Stomach (tissue), 9 donors: ENCODE data around the gene MAEA. TPM values are rescaled to one million over a fixed set of nuclear protein-coding genes. Genes with fewer than 3 reads are reported as not detected.

Experiments
- DNase-seq, 2 donors: peaks; one replicate each; pipeline versions ENCODE4 v3.0.0 to v3.0.0-alpha.2; 2013 to 2019
- H3K27ac ChIP-seq, 5 donors: fragments of 200-600 bp in 4 of 5; sonication (generic) in 4 of 5; one replicate each; pipeline ENCODE4 v1.5.1; 2013 to 2019; ENCODE audit warnings: mild to moderate bottlenecking in 1 of 5, moderate library complexity in 1 of 5
- H3K27me3 ChIP-seq, 3 donors: fragments of 200-600 bp; sonication (generic); one replicate each; pipeline ENCODE4 v1.5.1; 2017 to 2019; ENCODE audit warnings: mixed run types in 1 of 3
- H3K36me3 ChIP-seq, 4 donors: fragments of 200-600 bp; sonication (generic); 1 replicate in 3 of 4; 2 replicates in 1 of 4; pipeline ENCODE4 v1.5.1; 2016 to 2019
- H3K4me1 ChIP-seq, 4 donors: fragments of 200-600 bp; sonication (generic); one replicate each; pipeline ENCODE4 v1.5.1; 2016 to 2019
- H3K4me3 ChIP-seq, 4 donors: fragments of 200-600 bp; sonication (generic) in 3 of 4; one replicate each; pipeline ENCODE4 v1.5.1; 2016 to 2019; ENCODE audit warnings: mild to moderate bottlenecking in 1 of 4
- H3K9me3 ChIP-seq, 4 donors: fragments of 200-600 bp; sonication (generic); one replicate each; pipeline ENCODE4 v1.5.1; 2016 to 2019
- EP300 ChIP-seq: sonication (generic); formaldehyde crosslinking; IDR thresholded peaks from one replicate; pipeline ENCODE4 v1.6.1; 2017; ENCODE audit warnings: antibody characterized with exemption
- POLR2A ChIP-seq, 4 donors: fragments of 450-650 bp; IDR thresholded peaks; one replicate each; pipeline ENCODE4 v1.6.1; 2016; ENCODE audit warnings: antibody characterized with exemption in 4 of 4, control low read depth in 2 of 4, mild to moderate bottlenecking in 1 of 4, moderate library complexity in 1 of 4
- POLR2AphosphoS5 ChIP-seq, 3 donors: sonication (generic); formaldehyde crosslinking; IDR thresholded peaks; one replicate each; pipeline ENCODE4 v1.6.1; 2016; ENCODE audit warnings: antibody characterized with exemption in 3 of 3
- WGBS, 5 donors: extraction: QIAGEN DNeasy Blood & Tissue Kit in 3 of 5; methylation state at CpG; one replicate each; pipeline versions ENCODE4 v1.1.5 to v1.1.7; 2013 to 2018; 5-methylcytosine and 5-hydroxymethylcytosine counted together
- intact Hi-C: fragments of 100-400 bp; cut with DNase I; formaldehyde crosslinking; loops from one replicate; pipeline ENCODE4 v1.15.1; 2023; ENCODE audit warnings: low total_unique reads
- polyA plus RNA-seq, 3 donors: library from polyadenylated mRNA; stranded (reverse); fragments of 200-250 nt; gene quantifications; one replicate each; pipeline ENCODE4 v1.2.3, GENCODE V29; 2013
- total RNA-seq, 5 donors: library from RNA; depleted of rRNA; stranded (reverse); fragments of >200 nt; gene quantifications; one replicate each; pipeline versions ENCODE4 v1.1.0 to v1.2.3, GENCODE V29; 2014 to 2016
- TF ChIP-seq, protein P1 (sequence below), 7 experiments: fragments of 450-650 bp in 4 of 7; fragments of 200-600 bp in 3 of 7; sonication (generic) in 3 of 7; IDR thresholded peaks; one replicate each; pipeline ENCODE4 v1.5.1; 2016 to 2019; ENCODE audit warnings: antibody characterized with exemption in 7 of 7, control low read depth in 2 of 7, mild to moderate bottlenecking in 1 of 7
- donor health status: healthy with polysubstance abuse.
- donor health status: Bipolar disorder and iron deficiency.
- donor health status: healthy.

The MAEA gene
- total and polyA plus RNA-seq, 8 donors: 34.0 to 295 (median 63.0) TPM

GRCh38 chr4:1251773-1252066 is 38.0 kb upstream of the MAEA start:
- H3K27me3 ChIP-seq: no peaks in the 10 kb centered on the region
- TF ChIP-seq, protein P1, sequence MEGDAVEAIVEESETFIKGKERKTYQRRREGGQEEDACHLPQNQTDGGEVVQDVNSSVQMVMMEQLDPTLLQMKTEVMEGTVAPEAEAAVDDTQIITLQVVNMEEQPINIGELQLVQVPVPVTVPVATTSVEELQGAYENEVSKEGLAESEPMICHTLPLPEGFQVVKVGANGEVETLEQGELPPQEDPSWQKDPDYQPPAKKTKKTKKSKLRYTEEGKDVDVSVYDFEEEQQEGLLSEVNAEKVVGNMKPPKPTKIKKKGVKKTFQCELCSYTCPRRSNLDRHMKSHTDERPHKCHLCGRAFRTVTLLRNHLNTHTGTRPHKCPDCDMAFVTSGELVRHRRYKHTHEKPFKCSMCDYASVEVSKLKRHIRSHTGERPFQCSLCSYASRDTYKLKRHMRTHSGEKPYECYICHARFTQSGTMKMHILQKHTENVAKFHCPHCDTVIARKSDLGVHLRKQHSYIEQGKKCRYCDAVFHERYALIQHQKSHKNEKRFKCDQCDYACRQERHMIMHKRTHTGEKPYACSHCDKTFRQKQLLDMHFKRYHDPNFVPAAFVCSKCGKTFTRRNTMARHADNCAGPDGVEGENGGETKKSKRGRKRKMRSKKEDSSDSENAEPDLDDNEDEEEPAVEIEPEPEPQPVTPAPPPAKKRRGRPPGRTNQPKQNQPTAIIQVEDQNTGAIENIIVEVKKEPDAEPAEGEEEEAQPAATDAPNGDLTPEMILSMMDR (IDR thresholded peaks at IDR 0.05): no peak
- TF ChIP-seq POLR2AphosphoS5 (IDR thresholded peaks at IDR 0.05) (no peak), EP300 (no peak), POLR2A (IDR thresholded peaks at IDR 0.05) (no peak)
- H3K27ac ChIP-seq: no peak overlapping the region
- WGBS, 5 donors: 94 to 98% (median 96%) methylated on average over 11 of the region's 11 CpGs
- intact Hi-C loops: loop anchor here (10.0 kb wide), 1 partner anchor 83 kb away; no protein-coding TSS in a partner anchor
- H3K4me3 ChIP-seq: no peak overlapping the region
- peaks cover 0 to 12% (median 0%) of the 10 kb centered on the region in 4 donors for H3K9me3 ChIP-seq
- peaks cover 0 to 7% (median 3%) of the 10 kb centered on the region in 4 donors for H3K36me3 ChIP-seq
- DNase-seq: no peak
- peaks cover 20 to 36% (median 26%) of the 10 kb centered on the region in 4 donors for H3K4me1 ChIP-seq

GRCh38 chr4:1252928-1253492 is 36.7 kb upstream of the MAEA start:
- no peak overlapping the region for H3K4me3 ChIP-seq
- TF ChIP-seq, protein P1 (IDR thresholded peaks at IDR 0.05): no peak
- no peak for TF ChIP-seq POLR2A (IDR thresholded peaks at IDR 0.05)
- no peak for TF ChIP-seq POLR2AphosphoS5 (IDR thresholded peaks at IDR 0.05)
- no peak for TF ChIP-seq EP300
- H3K9me3 ChIP-seq: peaks cover 0 to 17% (median 0%) of the 10 kb centered on the region in 4 donors
- H3K27me3 ChIP-seq: no peaks in the 10 kb centered on the region
- intact Hi-C loops: loop anchor here (10.0 kb wide), 1 partner anchor 82 kb away; no protein-coding TSS in a partner anchor
- peaks cover 0 to 7% (median 3%) of the 10 kb centered on the region in 4 donors for H3K36me3 ChIP-seq
- no peak overlapping the region for H3K27ac ChIP-seq
- WGBS, 5 donors: 95 to 100% (median 98%) methylated on average over 6 of the region's 6 CpGs
- peaks cover 12 to 27% (median 18%) of the 10 kb centered on the region in 4 donors for H3K4me1 ChIP-seq
- no peak for DNase-seq

GRCh38 chr4:1253831-1254230 is 35.9 kb upstream of the MAEA start:
- Histone ChIP-seq H3K27ac (no peak overlapping the region), H3K9me3 (peaks cover 0 to 20% (median 0%) of the 10 kb centered on the region in 4 donors), H3K27me3 (no peaks in the 10 kb centered on the region), H3K36me3 (peaks cover 0 to 7% (median 3%) of the 10 kb centered on the region in 4 donors), H3K4me3 (no peak overlapping the region), H3K4me1 (peaks cover 12 to 27% (median 18%) of the 10 kb centered on the region in 4 donors)
- intact Hi-C loops: loop anchor here (10.0 kb wide), 1 partner anchor 81 kb away; no protein-coding TSS in a partner anchor
- TF ChIP-seq, protein P1 (IDR thresholded peaks at IDR 0.05): no peak
- TF ChIP-seq POLR2AphosphoS5 (IDR thresholded peaks at IDR 0.05) (no peak), EP300 (no peak)
- 85 to 96% (median 91%) methylated on average over 5 of the region's 5 CpGs for WGBS, 5 donors
- no peak for DNase-seq

DNA sequence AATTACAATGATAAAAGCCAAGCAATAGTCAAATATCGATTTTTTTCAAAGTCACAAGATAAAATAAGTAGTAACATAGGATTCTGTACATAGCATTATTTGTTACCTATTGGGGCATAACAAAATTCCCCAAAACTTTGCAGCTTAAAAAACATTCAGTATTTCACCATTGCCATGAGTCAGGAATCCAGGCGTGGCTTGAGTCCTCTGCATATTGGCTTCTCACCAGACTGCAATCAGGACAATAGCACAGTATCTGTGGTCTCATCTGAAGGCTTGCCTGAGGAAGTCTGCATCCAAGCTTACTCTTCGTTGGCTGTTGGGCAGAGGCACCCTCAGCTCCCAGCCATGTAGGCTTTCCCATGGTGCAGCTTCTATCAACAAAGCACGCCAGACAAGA is 34.5 kb upstream of the MAEA start:
- intact Hi-C loops: loop anchor here (10.0 kb wide), 1 partner anchor 80 kb away; no protein-coding TSS in a partner anchor
- TF ChIP-seq, protein P1 (IDR thresholded peaks at IDR 0.05): no peak
- no peak for TF ChIP-seq EP300
- no peak for TF ChIP-seq POLR2A (IDR thresholded peaks at IDR 0.05)
- no peak for TF ChIP-seq POLR2AphosphoS5 (IDR thresholded peaks at IDR 0.05)
- 84 to 96% (median 95%) methylated on average over 4 of the region's 4 CpGs for WGBS, 5 donors

More for the DNA sequence above, 34.5 kb upstream of the MAEA start:
- Histone ChIP-seq H3K9me3 (peaks cover 0 to 20% (median 0%) of the 10 kb centered on the region in 4 donors), H3K36me3 (peaks cover 0 to 7% (median 3%) of the 10 kb centered on the region in 4 donors), H3K27ac (no peak overlapping the region), H3K27me3 (no peaks in the 10 kb centered on the region), H3K4me1 (peaks cover 7 to 22% (median 11%) of the 10 kb centered on the region in 4 donors), H3K4me3 (no peak overlapping the region)
- DNase-seq: no peak
